D341Med (cell line): ENCODE data around the gene SLC8A2.
"Not testable (repeated sequence)": the region's sequence is repeated elsewhere in the genome, so short reads cannot be mapped to it uniquely, and the experiment has no call there.

ENCODE experiments used
- DNase-seq: peaks from one replicate; pipeline ENCODE4 v3.0.0; 2012; ENCODE audit warnings: low spot score

Gene SLC8A2

DNA sequence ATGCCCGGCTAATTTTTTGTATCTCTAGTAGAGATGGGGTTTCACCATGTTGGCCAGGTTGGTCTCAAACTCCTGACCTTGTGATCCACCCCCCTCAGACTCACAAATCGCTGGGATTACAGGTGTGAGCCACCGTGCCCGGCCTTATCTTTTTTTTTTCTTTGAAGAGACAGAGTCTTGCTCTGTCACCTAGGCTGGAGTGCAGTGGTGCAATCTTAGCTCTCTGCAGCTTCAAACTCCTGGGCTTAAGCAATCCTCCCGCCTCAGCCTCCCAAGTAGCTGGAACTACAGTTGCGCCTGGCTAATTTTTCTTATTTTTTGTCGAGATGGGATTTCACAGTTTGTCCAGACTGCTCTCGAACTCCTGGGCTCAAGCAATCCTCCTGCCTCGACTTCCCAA lies 60.0 kb downstream of the SLC8A2 start:
- not testable (repeated sequence) for DNase-seq

DNA sequence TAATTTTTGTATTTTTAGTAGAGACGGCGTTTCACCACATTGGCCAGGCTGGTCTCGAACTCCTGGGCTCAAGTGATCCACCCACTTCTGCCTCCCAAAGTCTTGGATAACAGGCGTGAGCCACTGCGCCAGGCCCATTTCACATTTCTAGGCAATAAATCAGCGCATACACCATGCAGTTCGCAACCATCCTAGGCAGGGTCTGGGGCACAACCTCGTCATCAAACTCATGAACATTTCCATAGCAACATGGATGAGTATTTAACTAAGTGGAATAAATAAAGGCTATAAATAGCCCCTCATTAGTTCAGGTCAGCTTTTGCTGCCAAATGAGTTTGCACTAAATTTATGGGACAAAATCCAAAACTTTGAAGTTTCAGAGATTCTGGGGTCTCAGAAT lies 60.6 kb downstream of the SLC8A2 start:
- DNase-seq, result no peak

DNA sequence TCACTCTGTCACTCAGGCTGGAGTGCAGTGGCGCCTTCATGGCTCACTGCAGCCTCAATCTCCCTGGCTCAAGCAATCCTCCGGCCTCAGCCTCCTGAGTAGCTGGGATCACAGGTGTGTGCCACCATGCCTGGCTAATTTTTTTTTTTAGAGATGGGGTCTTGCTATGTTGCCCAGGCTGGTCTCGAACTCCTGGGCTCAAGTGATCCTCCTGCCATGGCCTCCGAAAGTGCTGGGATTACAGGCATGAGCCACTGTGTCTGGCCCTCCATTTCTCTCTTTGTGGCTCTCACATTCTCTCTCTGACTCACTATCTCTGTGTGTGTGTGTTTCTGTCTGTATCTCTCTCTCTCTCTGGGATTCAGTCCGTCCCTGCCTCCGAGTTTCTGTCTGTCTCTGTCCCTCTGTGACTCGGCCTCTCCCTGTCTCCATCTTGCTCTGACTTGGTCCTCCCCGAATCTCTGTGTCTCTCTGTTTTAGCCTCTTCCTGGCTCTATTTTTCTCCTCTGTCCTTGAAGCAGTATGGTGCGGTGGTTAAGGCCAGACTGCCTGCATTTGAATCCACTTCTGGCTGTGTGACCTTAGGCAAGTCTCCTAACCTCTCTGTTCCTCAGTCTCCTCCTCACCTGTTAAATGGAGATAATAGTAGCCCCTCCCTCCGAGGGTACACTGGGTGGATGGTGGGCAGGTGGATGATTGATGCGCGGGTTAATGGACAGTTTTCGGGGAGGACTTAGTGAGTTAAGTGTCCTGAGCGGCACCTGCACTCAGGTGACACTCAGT lies 63.3 kb downstream of the SLC8A2 start:
- no peak for DNase-seq

DNA sequence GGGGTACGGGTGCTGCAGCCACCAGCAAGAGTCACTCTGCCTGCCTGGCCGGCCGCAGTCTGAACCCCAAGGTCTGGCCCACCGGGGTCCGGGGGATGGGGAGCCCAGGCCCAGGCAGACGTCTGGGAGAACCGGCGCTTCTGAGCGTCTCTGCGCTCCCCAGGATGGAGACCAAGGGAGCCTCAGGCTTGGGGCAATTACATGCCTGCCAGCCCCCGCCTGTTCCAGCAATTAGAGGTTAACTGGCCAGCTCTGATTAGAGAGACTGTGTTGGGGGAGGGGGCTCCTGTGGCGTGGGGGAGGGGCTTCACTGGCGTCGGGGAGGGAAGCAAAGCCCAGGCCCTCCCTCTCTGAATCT lies 64.3 kb downstream of the SLC8A2 start:
- DNase-seq, result no peak

DNA sequence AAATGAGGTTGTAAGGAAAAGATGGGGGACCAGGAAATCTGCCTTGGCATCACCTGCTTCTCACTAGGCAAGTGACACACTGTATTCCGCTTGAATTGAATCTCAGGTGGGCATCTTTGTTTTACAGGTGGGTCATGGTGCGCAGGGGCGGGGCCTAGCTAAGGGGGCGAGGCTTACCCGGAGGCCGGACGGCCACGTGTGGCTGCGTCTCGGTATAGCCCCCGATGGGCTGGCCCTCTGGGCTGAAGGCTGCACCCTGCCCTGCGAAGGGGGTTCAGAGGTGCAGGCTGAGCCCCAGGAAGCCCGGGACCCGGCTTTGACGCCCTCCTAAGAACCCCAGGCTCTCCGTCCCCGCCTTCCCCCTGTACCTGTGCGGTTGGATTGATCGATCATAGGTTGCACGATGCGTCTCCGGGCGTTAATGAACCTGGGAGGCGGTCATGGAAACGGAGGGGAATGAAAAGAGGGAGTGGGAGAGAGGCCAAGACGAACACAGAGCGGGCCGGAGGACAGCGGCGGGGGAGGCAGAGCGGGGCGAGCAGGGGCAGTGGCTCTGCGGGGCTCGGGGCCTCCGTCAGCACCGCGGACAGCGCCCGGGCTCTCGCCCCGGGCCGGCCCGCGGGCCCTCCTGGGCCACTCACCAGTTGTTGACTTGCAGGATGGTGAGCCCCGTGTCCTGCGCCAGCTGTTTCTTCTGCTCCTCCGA lies 64.8 kb downstream of the SLC8A2 start:
- no peak for DNase-seq

DNA sequence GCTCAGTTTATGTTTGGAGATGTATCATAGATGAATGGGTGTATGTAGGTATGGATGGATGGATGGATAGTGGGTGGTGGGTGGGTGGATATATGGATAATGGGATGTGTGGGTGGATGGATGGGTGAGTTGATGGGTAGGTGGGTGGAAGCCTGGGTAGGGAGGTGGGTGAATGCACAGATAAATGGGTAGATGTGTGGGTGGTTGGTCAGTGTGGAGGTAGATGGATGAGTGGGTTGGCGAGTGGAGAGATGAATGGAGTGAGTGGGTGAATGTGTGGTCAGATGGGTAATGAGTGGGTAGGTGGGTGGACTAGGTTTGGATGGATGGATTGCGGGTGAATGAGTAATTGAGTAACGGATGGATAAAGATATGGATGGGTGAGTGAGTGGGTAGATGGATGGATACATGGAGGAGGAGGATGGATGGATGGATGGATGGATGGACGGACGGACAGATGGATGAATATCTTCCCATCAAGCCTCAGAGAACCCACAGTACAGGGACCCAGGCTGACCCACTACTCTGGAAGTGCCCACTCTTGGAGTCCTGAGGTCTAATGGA lies 65.8 kb downstream of the SLC8A2 start:
- no peak for DNase-seq

DNA sequence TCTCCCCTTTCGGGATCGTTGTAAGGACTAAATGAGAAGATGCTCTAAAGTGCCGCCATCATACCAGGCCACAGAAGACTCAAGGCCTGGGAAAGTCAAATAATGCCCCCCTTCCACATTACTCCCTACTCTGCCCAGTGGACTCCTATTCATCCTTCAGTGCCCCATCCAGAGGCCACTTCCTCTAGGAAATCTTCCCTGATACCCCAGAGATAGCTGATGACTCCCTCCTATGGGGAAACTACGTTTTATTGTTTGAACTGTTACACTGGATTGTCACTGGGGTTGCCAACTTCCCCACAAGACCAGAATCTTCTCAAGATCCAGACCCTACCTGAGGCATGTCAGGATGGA lies 66.5 kb downstream of the SLC8A2 start:
- DNase-seq, result no peak

DNA sequence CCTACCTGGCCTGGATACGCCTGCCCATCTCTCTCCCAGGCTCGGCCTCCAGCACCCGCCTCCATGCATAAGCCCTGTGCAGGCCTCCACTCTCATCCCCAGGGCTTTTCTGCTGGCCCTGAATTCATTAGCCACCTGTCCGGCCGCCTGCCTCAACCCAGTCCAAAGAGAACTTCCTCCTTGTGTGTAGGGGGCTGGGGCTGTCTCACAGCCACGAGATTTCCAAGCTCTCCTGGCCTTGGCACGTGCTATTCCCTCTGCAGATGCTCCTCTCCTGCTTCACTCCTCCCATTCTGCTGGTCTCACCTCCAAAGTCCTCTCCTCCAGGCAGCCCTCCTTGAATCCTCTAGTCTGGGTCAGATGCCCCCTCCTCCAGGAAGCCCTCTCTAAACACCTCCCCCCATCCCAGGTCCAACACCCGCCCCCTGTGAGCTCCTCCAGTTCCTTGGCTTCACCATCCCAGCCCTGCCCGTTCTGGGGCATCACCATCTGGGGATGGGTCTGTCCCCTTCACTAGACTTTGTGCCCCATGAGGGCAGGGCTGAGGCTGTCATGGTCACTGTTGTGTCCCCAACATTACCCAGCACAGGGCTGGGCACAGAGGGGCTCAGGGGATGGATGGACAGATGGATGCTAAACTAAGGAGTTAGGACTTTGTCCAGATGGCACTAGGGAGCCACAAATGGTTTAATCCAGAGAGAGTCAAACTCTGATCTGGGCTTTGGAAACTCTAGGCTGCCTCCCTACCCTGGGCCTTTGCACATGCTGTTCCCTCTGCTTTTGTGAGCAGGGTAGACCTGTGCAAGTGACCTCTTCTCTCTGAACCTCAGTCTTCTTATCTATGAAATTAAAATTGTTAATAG lies 67.1 kb downstream of the SLC8A2 start:
- no peak for DNase-seq

DNA sequence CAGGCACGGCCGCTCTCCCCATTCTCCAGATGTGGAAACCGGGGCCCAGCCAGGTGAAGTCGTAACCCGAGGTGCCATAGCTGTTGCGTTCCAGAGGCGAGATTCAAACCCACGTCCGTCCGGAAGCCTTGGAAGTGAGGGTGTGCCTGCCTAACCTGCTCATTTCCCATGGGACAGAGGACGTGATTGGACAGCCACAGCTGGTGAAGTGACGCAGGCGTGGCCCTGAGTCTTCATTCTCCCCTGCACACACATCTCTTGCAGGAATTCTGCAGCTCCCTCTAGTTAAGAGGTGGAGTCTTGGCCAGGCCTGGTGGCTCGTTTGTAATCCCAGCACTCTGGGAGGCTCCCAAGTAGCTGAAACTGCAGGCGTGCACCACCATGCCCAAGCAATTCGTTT lies 69.2 kb downstream of the SLC8A2 start:
- DNase-seq, result no peak

DNA sequence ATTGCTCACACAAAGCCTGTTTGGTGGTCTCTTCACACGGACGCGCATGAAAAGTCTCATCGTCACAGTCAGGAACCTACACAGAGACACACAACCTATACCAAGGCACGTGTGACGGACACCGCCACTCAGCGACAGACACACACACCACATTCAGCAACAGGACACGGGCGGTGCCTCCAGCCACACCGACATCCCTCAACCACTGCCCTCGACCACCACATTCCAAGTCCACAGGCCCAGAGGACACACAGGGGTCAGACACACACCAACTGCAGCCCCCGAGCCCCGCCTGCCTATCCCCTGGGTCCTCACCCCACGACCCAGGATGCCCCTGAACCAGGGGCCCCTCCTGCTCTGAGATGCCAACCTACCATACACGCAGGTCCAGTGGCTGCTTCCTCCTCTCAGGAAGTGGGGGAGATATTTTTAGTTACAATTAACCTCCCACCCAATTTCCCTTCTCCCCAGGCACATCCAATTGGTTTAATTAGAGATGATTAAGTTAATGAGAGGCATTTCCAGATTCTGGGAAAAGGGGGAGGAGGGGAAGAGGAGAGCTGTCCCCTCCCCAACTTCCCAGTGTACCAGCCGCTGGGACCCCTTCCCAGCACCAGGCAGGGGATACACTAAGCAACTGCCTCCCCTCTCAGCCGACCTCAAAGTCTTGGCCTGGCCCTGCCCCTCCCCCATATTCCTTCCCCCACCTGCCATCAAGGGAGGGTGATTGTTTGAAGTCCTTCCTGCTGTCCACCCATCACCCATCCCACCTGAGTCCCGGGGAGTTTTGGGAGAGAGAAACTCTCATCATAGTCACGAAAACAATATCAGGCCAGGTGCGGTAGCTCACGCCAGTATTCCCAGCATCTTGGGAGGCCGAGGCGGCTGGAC lies 72.7 kb downstream of the SLC8A2 start:
- DNase-seq, result peak; percentile 39

DNA sequence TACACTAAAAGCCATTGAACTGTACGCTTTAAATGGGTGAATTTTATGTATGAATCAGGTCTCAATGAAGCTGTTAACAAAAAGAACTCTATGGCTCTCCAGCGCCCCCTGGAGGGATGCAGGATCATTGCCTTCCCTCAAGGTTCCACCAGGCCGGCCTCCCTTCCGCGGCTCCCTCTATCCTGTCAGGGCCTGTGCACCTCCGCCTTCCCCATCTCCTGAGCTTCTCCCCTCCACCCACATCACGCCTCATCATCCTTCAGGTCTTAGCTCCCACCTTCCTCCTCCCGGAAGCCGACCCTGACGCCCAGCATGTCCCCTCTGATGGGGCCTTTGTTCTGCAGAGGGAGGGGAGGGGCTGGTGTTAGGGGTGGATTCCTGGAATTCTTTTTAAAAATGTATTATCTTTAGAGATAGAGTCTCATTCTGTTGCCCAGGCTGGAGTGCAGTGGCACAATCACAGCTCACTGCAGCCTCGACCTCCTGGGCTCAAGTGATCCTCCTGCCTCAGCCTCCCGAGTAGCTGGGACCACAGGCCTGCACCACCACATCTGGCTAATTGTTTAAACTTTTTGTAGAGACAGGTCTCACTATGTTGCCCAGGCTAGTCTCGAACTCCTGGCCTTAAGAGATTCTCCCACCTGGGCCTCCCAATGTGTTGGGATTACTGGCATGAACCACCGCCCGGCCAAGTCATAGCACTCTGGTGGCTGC lies 80.0 kb downstream of the SLC8A2 start:
- peak; percentile 85 for DNase-seq

DNA sequence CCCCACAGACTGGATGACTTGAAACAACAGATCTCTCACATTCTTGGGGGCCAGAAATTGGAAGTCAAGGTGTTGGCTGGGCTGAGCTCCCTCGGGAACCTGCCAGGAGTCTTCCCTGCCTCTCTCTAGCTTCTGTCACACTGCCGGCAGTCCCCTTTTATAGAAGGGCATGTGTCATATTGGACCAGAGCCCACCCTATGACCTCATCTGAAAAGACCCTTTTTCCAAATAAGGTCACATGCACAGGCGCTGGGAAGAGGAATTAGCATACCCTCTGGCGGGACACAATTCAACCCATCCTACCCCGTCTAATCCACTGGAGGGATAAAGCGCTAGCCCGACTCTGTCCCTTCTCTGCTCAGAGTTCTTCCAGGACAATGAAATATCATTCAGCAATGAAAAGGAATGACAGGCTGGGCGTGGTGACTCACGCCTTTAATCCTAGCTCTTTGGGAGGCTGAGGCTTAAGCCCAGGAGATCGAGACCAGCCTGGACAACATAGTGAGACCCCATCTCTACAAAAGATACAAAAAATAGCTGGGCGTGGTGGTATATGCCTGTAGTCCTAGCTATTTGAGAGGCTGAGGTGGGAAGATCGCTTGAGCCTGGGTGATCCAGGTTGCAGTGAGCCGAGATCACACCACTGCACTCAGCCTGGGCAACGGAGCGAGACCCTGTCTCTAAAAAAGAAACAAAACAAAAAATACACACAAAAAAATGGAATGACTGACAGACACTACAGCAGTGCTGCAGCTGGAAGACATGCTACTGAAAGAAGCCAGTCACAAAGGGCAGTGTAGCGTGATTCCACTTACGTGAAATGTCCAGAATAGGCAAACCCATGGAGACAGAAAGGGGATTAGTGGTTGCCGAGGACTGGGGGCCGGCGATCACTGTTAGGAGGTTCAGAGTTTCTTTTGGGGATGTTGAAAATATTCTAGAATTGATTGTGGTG lies 80.9 kb downstream of the SLC8A2 start:
- no peak for DNase-seq

DNA sequence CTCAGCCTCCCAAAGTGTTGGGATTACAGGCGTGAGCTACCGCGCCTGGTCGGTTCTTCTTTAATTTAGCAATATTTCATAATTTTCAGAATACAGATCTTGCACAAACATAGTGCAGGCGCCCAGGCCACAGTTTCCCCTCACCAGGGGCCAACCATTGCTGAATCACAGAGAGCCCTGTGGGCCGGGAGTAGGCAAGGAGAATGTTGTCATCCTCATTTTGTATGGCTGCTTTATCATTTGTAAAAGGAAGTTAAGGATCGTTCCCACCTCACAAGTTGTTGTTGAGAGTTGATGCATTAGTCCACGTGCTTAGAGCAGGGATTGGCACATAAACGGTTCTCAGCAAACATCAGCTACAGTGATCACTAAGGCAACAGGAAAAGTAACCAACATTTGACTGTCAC lies 82.5 kb downstream of the SLC8A2 start:
- DNase-seq, result no peak

DNA sequence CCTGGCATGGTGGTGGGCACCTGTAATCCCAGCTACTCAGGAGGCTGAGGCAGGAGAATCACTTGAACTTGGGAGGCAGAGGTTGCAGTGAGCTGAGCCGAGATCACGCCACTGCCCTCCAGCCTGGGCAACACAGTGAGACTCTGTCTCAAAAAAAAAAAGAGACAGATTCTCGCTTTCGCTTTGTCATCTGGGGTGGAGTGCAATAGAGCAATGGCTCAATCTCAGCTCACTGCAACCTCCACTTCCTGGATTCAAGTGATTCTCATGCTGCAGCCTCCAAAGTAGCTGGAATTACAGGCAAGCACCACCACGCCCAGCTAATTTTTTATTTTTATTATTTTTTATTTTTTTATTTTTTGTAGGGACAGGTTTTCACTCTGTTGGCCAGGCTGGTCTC lies 83.0 kb downstream of the SLC8A2 start:
- not testable (repeated sequence) for DNase-seq

DNA sequence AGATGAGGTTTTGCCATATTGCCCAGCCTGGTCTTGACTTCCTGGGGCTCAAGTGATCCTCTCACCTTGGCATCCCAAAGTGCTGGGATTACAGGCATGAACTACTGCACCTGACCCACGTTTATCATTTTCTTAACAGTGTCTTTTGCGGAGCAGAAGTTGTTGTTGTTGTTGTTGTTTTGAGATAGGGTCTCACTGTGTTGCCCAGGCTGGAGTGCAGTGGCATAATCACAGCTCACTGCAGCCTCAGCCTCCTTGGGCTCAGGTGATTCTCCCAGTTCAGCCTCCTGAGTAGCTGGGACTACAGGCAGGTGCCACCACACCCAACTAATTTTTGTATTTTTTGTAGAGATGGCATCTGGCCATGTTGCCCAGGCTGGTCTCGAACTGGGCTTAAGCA lies 84.1 kb downstream of the SLC8A2 start:
- DNase-seq, result not testable (repeated sequence)

DNA sequence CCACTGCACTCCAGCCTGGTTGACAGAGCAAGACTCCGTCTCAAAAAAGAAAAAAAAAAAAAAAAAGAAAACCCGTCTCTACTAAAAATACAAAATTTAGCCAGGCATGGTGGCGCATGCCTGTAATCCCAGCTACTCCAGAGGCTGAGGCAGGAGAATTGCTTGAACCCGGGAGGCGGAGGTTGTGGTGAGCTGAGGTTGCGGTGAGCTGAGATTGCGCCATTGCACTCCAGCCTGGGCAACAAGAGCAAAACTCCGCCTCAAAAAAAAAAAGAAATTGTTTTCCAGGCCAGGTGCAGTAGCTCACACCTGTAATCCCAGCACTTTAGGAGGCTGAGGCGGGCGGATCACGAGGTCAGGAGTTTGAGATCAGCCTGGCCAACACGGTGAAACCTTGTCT lies 85.1 kb downstream of the SLC8A2 start:
- DNase-seq, result not testable (repeated sequence)

DNA sequence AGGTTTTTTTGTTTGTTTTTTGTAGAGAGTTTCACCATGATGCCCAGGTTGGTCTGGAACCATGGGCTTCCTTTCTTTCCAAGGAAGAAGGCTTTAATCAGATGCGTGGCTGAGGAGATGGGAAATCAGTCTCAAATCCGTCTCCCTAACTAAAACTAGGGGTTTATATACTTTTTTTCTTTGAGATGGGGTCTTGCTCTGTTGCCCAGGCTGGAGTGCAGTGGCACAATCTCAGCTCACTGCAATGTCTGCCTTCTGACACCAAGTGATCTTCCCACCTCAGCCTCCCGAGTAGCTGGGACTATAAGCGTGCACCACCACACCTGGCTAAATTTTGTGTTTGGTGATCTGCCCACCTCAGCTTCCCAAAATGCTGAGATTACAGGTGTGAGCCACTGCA lies 87.2 kb downstream of the SLC8A2 start:
- not testable (repeated sequence) for DNase-seq

DNA sequence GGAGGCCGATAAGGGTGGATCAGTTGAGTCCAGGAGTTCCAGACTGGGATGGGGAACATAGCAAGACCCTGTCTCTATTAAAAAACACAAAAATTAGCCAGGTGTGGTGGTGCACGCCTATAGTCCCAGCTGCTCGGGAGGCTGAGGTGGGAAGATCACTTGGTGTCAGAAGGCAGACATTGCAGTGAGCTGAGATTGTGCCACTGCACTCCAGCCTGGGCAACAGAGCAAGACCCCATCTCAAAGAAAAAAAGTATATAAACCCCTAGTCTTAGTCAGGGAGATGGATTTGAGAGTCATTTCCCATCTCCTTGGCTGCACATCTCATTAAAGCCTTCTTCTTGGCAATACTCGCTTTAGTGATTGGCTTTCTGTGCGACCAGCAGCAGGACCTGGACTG lies 87.8 kb downstream of the SLC8A2 start:
- DNase-seq, result not testable (repeated sequence)

DNA sequence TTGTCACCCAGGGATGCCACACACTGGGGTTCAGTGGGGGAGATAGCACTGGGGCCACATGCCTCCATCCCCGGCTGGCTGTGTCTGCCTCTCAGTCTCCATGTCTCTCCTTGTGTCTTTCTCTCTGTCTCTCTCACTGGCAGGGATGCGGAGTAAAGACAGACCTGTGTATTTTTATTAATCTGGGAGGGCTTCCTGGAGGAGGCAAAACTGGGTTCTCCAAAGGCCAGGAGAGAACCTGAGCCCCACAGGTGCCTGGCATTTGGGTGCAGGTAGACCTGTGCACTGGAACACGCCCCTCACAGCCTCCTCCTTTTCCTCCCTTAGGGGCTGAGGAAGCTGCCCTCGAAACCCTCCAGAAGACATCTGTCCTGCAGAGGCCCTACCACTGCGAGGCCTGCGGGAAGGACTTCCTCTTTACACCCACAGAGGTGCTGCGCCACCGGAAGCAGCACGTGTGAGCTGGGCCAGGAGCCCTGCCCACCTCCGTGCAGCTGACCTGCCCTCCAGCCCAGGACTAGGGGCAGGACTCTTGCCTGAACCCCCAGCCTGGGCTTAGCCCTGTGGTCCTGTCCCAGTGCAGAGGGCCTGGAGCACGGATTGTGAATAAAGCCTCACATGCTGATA lies 89.9 kb downstream of the SLC8A2 start:
- no peak for DNase-seq
